Activated effector memory CD4-positive, alpha-beta T cell treated with Interleukin-2 at 50 U/mL for 16 hours (primary cell): Measurements from ENCODE around the gene ATP5PO.
"Not testable (repeated sequence)": the region's sequence is repeated elsewhere in the genome, so short reads cannot be mapped to it uniquely, and the experiment has no call there.

ENCODE experiments used
- DNase-seq: peaks from one replicate; pipeline ENCODE4 v3.0.0-alpha.2; 2020

ATP5PO gene

DNA sequence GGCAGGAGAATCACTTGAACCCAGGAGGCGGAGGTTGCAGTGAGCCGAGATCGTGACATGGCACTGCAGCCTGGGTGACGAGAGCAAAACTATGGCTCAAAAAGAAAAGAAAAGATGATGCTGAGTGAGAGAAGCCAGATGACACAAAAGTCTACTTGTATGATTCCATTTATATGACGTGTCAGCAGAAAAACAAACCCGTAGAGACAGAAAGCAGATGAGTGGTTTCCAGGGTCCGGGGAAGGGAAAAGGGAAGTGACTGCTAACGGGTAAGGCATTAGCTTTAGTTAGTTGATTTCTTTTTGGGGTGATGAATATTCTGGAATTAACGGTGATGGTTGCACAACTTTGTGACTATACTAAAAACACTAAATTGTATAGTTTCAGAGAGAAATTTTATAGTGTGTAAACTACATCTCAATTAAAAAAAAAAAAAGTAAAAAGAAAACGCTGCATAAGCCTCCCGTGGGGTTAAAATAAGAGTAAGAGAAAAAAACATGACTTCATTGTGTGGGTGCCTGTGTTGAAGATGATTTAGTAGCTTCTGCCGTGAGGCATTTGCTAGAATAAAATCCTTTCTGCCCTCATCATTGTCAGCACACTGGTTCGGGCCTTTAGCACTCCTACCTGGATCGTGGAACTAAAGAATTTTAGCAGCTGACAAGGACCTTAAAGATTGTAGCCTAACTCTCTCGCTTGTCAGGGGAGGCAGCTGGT, 24.7 kb upstream of the ATP5PO start:
- DNase-seq = no peak

DNA sequence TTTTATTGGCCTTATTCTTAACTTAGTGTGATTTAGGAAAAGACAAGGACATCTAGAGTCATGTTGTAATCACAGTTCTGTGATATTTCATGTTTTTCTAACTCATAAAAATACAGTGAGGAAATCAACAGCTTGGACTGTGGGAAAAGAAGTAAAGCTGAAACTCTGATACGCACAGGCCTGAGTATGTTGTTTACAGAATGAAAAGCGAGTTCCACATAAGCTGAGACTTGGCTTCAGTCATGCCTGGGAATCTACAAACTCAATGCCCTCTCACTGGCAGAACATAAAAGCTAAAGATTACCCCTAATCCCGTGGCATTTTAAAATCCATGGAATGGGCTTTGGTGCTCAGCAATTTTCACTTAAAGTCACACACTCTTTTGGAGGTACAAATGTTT, 23.6 kb upstream of the ATP5PO start:
- no peak for DNase-seq

DNA sequence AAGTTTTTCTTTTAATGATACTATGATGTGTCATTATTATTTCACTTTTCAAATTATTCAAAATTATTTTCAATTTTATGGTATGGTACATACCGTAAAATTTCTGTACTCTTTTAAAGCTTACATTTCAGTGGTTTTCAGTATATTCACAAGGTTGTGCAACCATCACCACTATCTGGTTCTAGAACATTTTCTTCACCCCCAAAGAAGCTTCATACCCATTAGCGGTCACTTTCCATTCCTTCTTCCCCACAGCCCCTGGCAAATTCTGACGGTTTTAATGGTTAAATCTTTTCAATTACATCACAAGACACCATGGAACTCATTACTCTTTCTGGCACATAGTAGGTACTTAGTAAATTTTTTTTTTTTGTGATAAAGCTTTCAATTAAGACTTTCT, 22.8 kb upstream of the ATP5PO start:
- DNase-seq = no peak

DNA sequence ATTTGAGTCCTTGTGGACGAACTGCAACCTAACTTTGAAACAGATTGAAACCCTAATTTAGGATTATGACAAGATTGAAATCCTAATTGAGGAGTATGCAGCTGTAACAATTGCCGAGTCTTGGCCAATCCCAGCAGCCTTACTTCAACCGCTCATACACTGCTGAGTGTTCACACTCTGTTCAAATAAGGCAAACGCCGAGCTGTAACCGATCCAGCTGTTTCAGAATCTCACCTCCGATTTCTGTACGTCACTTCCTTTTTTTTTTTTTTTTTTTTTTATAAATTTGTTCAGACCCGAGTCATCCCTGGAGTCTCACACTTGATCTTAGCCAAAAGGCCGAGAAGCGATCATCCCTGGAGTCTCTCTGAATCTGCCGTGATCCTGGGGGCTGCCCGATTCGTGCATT, 22.3 kb upstream of the ATP5PO start:
- no peak for DNase-seq

DNA sequence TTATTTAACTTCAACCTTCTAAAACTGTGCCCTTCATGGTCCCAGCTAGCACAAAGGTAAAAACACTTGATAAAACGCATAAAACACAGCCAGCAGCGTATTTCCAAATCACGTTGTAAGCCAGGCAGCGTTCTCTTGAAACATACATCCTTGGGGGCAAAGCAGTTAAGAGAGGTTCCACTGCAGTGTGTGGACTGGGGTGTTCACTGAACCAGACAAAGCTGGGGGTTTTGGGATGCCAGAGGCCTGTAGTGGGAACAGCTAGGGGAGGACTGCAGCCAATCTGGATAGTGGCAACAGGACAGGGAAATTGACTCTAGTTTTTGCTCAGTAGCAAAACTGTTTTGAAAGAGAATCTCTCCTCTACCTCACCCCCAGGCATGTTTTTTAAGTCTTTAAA, 21.5 kb upstream of the ATP5PO start:
- DNase-seq = no peak

DNA sequence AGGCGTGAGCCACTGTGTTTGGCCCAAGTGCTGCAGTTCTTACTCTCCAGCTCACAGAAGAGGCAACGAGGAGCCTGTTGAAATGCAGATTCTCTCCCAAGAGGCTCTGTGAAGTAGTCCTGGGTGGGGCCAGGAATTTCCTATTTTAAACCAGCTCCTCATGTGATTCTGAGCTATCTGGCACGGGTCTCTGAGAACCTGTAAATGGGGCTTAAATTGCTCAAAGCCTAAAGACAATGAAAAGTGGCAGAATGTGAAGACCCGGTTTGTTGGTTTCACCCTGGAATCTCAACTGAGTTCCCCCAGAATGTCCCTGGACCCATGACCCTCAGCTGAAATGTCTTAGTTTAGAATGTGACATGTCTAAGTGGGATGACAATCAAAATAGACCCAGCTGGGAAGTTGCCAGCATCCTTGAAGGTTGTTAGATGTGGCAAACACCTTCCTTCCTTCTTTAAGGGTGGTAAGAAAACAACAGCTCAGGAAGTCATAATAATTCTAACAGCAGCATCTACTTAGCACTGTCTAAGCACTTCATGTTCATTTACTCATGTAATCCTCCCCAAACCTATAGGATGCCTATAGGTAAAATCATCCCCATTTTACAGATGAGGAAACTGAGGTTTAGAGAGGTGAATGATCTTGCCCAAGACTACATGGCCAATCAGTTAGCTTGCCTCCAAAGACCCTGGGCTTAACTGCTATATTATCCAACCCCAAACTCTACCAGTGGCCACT, 20.9 kb upstream of the ATP5PO start:
- peak; percentile 49 for DNase-seq

DNA sequence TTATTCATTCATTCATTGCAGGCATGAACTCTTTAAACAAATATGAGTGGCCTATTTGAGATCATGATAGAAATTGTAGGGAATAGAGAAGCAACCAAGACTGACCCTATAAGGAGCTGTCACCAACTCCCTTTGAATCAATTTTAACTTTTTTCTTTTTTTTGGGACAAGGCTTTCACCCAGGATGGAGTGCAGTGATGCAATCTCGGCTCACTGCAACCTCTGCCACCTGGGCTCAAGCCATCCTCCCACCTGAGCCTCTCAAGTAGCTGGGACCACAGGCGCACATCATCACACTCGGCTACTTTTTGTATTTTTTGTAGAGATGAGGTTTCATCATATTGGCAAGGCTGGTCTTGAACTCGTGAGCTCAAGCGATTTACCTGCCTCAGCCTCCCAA, 17.1 kb upstream of the ATP5PO start:
- no peak for DNase-seq

DNA sequence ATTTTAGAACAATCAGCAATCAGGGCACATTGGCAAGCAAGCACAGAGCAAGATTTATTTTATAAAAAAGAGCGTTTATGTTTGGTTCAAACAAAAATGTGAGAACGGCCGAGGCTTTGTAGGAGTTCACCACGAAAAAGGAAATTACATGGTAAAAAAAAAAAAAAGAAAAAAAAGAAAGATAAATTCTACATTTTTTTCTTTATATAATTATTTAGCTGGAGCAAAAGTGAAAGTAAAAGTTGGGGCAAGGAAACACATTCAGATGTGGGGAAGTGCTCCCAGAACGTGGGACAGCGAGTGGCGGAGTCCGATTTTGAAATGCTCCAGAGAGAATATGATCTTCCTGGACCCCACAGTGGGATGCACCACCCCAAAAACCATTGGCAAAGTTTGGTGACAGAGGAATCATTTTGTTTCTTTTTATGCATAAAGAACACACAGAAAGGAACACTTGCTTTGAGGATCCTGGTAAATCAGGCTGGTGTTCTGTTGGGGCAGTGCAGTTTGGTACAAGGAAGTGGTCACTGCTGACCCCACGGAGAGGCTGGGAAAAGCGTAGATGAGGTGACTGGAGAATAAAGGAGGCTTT, 16.3 kb upstream of the ATP5PO start:
- DNase-seq = no peak

DNA sequence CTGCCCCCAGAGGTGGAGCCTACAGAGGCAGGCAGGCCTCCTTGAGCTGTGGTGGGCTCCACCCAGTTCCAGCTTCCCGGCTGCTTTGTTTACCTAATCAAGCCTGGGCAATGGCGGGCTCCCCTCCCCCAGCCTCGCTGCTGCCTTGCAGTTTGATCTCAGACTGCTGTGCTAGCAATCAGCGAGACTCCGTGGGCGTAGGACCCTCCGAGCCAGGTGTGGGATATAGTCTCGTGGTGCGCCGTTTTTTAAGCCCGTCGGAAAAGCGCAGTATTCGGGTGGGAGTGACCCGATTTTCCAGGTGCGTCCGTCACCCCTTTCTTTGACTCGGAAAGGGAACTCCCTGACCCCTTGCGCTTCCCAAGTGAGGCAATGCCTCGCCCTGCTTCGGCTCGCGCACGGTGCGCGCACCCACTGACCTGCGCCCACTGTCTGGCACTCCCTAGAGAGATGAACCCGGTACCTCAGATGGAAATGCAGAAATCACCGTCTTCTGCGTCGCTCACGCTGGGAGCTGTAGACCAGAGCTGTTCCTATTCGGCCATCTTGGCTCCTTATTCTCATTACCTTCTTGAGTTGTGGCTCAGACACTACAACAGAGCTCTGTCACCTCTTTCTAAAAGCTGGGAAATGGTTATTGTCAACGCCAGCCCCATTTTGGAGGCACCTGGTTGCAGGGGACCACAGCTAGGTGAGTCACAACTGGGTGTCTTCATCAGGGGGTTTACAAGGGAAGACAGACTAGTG, 15.6 kb upstream of the ATP5PO start:
- peak; percentile 64 for DNase-seq

DNA sequence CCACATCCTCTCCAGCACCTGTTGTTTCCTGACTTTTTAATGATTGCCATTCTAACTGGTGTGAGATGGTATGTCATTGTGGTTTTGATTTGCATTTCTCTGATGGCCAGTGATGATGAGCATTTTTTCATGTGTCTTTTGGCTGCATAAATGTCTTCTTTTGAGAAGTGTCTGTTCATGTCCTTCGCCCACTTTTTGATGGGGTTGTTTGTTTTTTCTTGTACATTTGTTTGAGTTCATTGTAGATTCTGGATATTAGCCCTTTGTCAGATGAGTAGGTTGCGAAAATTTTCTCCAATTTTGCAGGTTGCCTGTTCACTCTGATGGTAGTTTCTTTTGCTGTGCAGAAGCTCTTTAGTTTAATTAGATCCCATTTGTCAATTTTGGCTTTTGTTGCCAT, 10.6 kb upstream of the ATP5PO start:
- DNase-seq = not testable (repeated sequence)

DNA sequence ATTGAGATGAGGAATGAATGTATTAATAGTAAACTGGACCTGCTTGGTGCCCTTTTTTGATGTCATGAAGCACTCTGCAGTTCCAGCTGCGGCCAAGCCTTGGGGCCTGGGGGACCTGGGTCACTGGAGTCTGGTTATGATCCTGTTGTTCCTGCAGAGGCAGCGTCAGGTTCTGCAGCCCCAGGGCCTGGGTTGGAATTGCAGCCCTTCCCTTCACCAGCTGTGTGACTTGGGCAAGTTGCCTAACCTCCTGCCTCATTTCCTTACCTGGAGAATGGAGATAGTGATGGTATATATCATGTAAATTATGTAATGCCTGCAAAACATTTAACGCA, 9.1 kb upstream of the ATP5PO start:
- no peak for DNase-seq

DNA sequence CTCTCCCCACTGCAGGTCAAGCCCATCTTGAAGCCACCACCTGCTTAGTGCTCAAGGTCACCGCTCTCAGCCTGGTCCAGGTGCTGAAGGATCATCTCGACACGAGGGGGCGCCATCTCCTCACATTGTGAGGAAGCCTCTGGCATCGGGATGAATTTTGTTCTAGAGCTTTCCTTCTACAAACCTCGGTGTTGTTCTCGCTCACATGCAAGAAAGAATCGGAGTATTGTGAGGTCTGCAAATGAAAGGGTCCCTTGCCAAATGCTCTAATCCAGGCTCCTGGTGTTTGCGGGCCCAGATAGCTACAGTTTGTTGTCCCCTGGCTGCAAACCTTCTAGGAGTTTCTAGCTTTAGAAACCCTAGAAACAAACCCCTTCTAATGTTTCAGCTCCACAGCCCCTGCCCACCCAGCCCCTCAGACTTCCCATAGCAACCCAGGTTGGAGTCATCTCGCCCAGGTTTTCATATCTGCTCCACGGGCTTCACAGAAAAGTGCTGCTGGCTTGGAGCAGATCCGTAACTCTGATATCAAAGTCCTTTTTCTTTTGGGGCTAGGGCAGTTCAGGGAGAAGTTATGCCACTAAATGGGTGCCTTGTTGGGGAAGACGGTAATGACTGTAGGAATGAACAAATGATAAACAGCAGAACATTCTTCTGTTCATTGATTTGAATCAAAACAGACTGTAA, 8.6 kb upstream of the ATP5PO start:
- DNase-seq = peak; percentile 79

DNA sequence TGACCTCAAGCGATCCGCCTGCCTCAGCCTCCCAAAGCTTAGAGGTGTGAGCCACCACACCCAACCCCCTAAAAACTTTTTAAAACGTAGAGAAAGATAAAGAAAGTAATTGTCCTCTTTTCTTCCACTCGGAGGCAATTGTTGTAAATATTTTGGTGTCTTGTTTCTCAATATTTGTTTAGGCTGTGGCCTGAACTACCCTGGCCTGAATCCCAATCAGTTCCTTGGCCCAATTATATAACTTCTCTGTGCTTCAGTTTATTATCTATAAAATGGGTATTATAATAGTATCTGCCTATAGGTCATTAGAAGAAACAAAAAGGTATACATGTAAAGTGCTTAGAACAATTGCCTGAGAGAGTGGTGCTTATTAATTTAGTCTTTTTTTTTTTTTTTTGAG, 1.8 kb upstream of the ATP5PO start:
- no peak for DNase-seq

DNA sequence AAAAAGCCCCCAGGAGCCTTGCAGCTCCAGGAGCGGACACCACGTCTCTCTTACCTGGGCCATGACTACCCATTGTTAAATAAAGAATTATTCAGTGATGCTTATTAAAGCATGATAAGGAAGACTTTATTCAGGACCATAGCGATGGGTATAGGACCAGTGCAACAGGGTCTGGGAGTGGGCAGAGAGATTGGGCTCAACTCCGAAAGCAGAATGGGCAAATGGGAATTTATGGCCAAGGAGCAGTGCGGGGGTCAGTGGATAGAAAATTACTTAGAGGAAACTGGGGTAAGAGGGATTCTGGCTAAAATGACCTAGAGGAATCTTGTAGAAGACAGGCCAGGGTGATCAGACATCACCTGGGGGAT, 580 bp upstream of the ATP5PO start:
- DNase-seq = no peak

DNA sequence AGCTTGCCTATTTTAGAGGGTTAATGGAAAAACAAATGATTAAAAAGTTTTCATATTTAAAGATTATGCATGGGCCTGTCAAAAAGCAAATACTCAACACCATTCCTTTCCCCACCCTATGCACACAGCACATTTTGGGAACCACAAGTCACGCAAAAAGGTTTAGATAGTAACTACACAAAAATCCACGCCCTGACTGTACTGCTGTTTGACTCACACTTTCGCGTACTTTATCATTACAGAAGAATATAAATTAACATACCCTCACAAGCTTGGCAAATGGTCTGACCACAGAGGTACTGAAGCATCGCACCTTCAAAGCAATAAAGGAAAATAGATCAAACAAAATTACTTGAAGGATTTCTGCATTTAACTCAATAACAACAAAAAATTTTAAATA, 1.4 kb downstream of the ATP5PO start:
- no peak for DNase-seq

DNA sequence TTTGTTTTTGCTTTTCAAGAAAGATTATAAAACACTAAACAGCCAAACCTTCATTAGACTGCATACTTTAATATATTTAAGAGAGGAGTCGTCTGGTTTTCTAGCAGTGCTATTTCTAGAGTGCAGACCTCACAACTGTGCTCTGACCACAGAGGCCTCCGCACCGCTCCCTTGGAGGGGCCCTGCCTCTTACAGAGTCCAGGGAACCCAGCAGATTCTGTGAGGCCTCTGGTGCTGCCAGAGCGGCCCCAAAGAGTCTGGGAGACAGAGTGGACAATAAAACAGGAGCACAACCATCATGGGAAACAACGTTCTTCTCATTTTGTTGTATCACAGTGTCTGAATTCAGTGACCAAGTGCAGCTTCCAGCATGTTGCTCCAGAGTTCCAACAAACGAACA, 5.8 kb downstream of the ATP5PO start:
- DNase-seq = no peak

DNA sequence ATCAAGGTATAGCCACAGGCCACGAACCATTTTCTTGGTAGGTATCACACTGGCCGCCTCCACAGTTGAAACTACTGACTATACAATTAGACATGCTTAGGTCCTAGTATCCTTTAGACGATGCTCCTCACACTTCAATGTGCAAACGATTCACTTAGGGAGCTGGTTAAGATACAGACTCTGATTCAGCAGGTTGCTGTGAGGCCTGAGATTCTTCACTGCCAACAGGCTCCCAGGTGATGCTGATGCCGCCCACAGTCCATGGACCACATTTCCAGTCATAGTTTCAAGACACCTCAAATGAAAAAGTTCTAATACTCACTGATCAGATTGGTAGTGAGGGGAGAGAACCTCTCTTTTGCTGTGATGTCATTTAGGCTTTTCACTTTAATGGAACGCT, 6.8 kb downstream of the ATP5PO start:
- DNase-seq = no peak

DNA sequence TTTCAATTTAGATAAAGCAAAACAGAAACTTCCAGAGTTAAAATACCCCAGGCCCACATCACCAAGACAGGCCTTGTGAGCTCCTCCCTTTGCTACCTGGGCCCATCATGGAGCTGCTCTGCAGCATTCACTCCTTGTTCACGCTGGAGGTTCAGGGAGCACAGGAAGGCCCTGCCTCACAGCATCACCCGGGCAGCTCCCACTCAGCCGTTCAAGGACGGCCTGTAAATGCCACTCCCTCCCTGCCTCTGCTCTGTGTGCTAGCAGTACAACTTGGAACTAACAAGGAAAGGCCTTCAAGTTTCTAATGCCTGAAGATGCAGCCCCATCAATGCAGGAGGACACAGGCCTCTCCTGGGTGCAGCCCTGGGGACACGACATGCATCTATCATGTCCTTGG, 11.6 kb downstream of the ATP5PO start:
- no peak for DNase-seq

DNA sequence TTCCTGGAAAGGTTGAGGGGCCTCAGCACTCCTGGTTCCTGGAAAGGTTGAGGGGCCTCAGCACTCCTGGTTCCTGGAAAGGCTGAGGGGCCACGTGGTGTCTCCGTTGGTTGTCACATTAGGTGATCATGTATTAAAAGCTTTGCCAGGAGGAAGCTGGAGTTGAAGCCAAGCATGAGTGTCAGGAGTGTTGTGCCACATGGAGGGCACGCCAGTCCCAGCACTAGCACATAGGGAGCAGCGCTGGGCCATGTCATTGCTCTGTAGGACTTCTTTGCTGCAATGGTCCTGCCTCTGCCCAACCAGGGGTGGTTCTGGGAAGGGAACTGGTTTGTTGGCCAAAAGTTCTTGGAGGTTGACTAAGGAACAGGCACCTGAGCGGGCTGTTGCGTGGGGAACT, 13.3 kb downstream of the ATP5PO start:
- no peak for DNase-seq

DNA sequence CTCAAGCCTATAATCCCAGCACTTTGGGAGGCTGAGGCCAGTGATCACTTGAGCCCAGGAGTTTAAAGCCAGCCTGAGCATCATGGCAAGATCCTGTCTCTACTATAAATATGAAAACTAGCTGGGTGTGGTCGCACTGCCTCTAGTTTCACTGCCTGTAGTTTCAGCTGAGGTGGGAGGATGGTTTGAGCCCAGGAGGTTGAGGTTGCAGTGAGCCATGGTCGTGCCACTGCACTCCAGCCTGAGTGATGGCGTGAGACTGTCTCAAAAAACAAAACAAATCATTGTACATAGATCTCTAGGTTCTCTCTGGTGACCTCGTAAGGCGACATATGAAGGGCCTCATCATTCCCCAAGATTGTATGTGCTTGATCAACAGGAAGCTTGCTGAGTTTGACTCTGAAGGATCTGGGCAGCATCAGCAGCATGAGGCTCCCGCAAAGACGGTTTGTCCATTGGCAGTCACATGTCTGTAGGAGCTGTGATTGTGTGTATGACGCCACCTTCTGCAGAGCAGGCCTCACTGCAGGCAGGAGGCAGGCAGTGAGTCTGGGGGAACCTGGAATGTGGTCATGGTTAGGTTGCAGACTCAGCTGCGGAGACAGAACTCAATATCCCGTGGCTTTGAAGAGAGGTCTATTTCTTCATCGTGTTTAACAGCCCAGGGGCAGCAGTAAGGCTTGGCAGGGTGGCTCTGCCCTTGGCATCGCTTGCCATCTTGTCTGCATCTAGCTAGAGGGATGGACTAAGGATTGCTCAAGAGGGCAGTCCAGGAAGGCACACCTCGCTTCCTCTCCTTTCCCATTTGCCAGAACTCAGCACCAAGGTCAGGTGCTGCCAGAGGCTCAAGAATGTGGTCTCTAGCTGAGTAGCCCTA, 14.0 kb downstream of the ATP5PO start:
- no peak for DNase-seq

DNA sequence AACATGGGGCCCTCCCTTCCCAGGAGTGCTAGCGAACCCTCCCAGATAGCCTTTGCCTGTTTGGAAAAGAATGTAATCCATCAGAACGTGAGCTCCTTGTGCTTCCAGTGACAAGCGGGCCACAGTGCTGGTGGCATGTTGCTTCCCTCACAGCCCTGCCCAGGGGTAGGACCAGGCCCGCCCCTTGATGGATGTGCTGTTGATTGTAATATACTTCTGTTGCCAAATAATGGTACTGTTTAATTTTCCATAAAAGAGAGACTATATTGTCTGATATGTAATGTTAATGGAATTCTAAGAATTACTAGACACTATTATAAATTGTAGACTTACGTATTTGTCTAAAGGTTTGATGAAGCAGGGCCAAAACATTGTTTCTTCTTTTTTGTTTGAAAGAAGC, 16.4 kb downstream of the ATP5PO start:
- no peak for DNase-seq

DNA sequence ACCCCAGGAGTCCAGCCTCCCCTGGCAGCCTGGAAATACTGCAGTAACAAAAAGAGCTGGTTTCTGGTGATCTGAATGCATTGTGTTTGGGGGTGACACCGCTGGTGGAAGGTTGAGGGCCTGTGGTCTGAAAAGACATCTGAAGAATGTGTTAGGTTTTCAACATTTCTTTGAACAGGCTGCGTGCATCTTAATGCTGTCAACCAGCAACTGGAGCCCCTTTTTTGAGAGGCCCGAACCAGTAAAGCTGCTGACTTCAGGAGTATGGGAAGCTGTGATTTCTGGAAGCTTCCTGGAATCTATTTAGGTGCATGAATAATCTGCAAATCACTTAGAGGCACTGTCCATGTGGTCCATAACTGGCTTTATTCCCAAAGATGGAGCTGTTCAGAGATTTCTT, 17.0 kb downstream of the ATP5PO start:
- DNase-seq = no peak
